NCI-H146 treated with DMSO at 0.1 percent for 48 hours (cell line): Measurements from ENCODE around the gene ZMYND12.

Experiments
- DNase-seq: peaks from one replicate; lab custom pipeline; 2025; ENCODE audit not compliant: unreplicated experiment; lab: John Stamatoyannopoulos, UW

The ZMYND12 gene

GRCh38 chr1:42392967-42393848 lies 62.6 kb downstream of the ZMYND12 start:
- DNase-seq, result no peak

GRCh38 chr1:42392255-42392654 lies 63.6 kb downstream of the ZMYND12 start:
- DNase-seq, result peak; percentile 18

- DNase-seq, result no peak
Measured at GRCh38 chr1:42386051-42386450, 69.8 kb downstream of the ZMYND12 start.

GRCh38 chr1:42385283-42385682 lies 70.5 kb downstream of the ZMYND12 start:
- no peak for DNase-seq

GRCh38 chr1:42381280-42381673 lies 74.5 kb downstream of the ZMYND12 start:
- DNase-seq, result no peak

GRCh38 chr1:42380586-42381279 lies 75.1 kb downstream of the ZMYND12 start, which contains the start of gene RIMKLA:
RIMKLA (plus strand) TSS chr1:42380792; CDS start chr1:42380935, 143 bp downstream.
- DNase-seq, result peak; percentile 43
